ENCODE data around the gene BRINP1.

DNA sequence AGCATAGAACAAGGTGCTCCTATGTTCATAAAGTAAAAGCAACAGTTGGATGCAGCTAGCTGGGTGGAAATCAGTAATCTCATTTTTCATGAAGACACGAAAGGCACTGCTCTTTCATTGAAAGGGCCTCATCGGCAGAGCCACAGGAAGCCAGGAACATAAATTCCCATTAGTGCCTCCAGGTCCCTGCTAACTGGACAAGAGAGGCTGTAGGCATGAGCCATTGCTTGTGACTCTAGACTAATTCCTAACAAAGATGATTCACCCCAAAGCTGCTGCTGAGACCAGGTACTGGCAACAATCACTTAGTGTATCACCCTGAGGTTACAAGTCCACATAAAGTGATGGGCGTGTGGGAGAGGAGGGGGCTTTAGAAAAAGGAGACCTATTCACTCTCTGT, 141.8 kb downstream of the BRINP1 start:
- TF ChIP-seq, protein P1, sequence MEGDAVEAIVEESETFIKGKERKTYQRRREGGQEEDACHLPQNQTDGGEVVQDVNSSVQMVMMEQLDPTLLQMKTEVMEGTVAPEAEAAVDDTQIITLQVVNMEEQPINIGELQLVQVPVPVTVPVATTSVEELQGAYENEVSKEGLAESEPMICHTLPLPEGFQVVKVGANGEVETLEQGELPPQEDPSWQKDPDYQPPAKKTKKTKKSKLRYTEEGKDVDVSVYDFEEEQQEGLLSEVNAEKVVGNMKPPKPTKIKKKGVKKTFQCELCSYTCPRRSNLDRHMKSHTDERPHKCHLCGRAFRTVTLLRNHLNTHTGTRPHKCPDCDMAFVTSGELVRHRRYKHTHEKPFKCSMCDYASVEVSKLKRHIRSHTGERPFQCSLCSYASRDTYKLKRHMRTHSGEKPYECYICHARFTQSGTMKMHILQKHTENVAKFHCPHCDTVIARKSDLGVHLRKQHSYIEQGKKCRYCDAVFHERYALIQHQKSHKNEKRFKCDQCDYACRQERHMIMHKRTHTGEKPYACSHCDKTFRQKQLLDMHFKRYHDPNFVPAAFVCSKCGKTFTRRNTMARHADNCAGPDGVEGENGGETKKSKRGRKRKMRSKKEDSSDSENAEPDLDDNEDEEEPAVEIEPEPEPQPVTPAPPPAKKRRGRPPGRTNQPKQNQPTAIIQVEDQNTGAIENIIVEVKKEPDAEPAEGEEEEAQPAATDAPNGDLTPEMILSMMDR (conservative IDR thresholded peaks at IDR 0.05; ENCODE audit: low read length), result no peak
- no peak for TF ChIP-seq EZH2phosphoT487 (IDR thresholded peaks at IDR 0.05; ENCODE audit: borderline replicate concordance, low read depth, low read length)

Data from OCI-LY7 (cell line).